GM21619 (cell line): Measurements from ENCODE around the gene VSIG8.
"Not testable (repeated sequence)": the region's sequence is repeated elsewhere in the genome, so short reads cannot be mapped to it uniquely, and the experiment has no call there.

Source experiments
- ATAC-seq: cut with Tn5 transposase; IDR thresholded peaks from one replicate; pipeline ENCODE4 v1.9.1; 2021; ENCODE audit not compliant: unreplicated experiment

Gene VSIG8, protein sequence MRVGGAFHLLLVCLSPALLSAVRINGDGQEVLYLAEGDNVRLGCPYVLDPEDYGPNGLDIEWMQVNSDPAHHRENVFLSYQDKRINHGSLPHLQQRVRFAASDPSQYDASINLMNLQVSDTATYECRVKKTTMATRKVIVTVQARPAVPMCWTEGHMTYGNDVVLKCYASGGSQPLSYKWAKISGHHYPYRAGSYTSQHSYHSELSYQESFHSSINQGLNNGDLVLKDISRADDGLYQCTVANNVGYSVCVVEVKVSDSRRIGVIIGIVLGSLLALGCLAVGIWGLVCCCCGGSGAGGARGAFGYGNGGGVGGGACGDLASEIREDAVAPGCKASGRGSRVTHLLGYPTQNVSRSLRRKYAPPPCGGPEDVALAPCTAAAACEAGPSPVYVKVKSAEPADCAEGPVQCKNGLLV

DNA sequence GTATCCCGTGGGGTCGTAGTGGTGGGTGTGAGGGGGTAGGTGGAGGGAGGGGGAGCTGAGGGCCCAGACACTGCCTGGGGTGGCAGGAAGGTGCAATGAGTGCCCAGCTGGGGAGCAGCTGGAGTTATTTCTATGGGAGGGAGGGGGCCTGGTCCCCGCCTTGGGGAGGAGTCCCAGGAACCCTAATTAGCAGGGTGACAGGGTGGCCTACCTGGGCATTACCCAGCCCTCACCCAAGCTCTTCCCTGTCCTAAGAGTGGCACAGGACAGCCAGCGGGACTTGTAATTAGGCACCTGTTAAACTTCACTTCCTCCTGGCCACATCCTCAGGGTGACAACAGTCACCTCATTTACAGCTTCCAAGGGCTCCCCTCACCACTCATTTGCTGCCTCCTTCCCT lies at the start of gene VSIG8:
Gene VSIG8, minus strand, starts transcription at position 101 of the 400 bp plus-strand sequence. CDS start 136 bp downstream, outside the sequence.
- ATAC-seq, result no peak

DNA sequence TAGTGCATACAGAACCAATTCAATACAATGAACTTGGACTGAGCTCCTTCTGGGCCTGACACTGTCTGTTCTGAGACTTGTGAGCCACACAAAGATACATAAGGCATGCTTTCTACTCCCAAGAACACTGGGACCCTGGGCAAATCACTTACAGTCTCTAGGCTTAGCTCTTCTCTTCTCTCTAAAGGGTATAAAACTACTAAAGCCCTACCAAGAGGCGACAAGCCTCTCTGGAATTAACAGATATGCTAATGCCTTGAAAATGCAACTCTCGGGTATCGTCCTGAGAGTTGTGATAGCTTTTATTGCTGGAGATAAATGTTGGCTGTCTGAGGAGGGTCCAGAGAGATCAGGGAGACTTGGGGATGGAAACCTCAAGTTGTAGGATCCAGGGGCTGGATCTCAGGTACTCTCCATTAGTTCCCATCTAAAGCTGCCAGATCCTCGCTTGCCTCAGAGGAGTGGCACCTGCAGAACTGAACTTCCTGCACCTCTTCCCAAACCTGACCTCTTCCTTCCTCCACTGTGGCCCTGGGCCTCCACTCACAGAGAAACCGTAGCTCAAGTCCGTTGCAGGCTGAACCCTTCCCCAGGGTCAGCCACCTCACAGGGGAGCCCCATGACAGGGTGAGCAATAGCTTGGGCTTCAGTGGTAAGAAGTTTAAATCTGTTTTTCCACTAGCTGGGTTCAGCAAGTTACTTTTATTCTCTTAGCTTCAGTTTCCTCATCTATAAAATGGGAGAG lies 49.0 kb upstream of the VSIG8 start:
- ATAC-seq, result no peak

DNA sequence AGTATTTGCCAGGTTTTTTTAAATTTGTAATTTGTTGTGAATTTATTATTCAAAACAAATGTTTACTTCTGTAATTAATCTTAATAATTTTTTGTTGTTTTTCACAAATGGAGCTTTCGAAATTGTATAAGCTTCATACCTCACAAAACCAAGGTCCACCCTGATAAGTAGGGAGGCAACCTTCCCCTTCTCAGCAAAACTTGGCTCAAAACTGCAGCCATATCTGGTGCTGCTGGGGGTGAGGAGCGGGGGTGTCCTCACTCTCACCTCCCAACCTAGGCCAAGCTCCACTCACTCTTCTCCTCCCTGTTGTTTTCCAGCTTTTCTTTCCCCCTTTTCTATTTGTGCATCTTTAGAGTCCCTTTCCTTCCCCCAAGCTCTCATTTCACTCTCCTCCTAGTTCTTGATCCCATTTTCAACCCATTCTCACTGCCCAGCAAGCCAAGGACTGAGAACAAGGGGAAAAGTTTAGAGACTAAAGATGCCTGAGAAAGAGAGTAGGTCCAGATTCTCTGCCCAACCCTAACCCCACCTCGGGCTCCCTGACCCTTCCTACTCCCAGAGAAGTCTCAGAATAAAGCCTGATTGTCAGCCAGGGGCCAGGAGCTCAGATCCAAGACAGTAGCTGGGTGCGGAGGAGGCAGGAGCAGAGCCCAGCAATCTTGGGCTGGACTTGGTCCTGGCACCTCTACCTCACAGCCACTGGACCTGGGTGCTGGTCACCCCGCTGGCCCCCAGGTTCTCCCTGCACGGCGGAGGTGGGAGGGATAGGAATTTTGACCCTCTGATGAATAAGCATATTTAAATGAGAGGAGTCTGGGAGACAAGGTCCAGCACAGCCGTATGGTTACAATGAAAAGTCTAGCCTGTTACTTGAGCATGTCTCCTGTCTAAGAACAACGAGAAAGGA lies 45.8 kb upstream of the VSIG8 start:
- no peak for ATAC-seq

DNA sequence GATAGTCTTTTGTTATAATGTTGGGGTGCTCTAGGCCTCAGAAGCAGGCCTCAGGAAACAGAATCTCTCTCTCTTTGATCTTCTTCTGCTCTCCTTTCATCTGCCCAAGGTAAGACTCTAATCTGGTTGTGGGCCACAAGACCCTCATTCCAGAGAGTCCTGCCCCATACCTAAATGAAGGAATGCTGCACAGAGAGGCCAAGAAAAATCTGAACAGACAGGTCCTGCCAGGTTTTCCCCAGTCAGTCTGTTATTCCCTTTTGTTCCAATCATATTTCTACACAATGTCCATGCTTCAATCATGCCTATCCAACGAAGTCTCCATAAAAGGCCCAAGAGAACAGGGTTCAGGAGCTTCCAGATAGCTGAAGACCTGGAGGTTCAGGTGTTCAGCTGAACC lies 44.5 kb upstream of the VSIG8 start:
- no peak for ATAC-seq

DNA sequence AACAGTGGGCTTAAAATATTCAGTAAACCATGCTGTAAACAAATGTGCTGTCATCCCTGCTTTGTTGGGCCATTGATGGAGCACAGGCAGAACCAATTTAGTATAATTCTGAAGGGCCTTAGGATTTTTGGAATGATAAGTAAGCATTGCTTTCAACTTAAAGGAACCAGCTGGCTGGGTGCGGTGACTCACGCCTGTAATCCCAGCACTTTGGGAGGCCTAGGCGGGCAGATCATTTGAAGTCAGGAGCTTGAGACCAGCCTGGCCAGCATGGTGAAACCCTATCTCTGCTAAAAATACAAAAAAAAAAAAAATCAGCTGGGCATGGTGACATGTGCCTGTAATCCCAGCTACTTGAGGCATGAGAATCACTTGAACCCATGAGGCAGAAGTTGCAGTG lies 41.6 kb upstream of the VSIG8 start:
- not testable (repeated sequence) for ATAC-seq

DNA sequence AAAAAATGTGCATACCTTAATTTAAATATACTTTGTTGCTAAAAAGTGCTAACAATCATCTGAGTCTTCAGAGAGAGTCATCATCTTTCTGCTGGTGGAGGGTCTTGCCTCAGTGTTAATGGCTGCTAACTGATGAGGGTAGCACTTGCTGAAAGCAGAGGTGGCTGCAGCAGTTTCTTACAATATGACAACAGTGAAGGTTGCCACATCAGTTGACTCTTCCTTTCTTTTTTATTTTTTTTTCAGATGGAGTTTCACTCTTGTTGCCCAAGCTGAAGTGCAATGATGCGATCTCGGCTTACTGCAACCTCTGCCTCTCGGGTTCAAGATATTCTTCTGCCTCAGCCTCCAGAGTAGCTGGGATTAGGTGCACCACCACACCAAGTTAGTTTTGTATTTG lies 40.1 kb upstream of the VSIG8 start:
- ATAC-seq, result no peak

DNA sequence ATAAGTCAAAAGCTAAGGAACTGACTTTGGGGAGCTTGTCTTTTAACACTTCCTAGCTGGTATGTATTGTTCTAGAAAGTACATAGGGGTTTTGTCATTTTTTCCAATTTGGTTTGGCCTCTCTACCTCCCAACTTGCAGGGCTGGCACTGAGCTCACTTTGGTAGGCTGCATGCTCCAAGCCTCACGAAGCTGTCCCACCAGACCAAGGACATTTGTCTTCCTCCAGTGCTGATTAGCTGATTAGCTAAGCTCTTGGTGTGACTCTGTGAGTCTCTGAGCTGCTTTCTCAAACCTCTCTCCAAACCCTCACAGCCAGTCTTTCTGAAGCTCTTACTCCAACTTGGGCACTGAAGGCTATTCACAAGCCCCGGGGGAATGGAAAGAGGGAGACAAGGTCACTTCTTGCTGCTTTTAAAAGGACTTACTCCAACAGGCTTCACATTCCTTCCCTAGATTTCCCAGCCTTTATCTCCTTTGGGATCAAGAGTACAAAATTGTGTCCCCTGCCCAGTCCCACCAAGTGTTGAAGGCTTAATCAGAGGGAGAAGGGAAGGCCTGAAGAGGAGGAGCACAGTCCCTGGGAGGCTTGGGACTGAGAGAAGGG lies 38.4 kb upstream of the VSIG8 start:
- no peak for ATAC-seq

DNA sequence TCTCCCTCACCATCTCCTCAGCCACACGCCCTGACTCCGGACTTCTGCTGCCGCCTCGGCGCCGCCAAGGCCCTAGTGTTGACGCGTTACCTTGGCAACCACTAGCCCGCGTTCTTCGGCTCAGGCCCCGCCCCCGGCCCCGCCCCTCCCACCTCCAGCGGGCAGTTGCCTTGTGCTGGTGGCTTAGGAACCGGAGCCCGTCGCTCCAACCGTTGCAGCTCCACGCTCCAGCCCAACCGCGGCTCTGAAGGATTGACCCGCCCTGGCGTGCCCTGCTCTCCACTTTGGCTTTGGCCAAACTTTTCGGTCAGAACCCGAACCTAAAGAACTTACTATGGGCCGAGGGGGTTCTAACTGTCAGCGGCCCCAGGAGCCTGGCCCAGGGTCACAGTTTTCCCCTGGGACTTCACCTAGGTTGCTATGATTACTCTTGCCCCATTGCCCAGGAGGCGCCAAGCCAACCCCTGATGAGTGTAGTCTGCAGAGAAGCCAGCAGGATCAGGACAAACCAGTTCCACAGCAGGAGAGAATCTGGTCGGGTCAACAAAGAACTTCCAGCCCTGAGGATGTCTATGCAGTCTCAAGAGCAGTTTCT lies 37.7 kb upstream of the VSIG8 start, which contains the start of gene CFAP45:
Gene CFAP45, minus strand, starts transcription at position 80 of the 595 bp plus-strand sequence. Its CDS starts 67 bp downstream, at position 13.
- ATAC-seq, result no peak

DNA sequence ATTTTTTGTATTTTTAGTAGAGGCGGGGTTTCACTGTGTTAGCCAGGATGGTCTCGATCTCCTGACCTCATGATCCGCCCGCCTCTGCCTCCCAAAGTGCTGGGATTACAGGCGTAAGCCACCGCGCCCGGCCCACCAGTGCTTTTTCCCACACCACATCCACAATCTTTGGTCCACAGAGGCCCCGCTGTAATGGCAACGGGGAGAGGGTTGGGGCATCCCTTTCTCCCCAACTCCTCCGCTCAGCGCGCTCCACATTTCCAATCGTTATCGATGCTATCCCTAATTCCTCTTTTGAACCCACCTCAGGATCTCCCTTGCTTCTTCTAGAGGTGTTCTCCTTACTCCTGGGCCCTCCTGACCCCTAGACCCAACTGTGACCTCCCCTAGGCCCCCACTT lies 37.2 kb upstream of the VSIG8 start:
- not testable (repeated sequence) for ATAC-seq

DNA sequence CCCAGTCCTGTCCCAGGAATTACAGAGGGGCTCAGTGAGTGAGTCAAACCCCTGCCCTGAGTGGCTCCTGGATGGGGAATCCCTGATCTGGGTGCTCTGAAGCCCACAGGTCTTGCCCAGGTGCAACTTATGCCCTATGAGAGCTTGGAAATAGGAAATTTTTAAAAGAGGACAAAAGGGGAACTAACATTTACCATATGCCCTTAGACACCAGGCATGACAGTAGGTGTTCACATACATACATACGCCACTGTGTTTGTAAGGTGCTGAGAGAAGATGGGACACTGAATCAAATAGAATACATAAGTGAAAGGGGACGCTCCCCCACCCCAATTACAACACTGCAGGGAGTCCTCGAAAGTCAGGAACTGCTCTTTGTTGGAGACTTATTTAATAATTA lies 36.1 kb upstream of the VSIG8 start:
- no peak for ATAC-seq

DNA sequence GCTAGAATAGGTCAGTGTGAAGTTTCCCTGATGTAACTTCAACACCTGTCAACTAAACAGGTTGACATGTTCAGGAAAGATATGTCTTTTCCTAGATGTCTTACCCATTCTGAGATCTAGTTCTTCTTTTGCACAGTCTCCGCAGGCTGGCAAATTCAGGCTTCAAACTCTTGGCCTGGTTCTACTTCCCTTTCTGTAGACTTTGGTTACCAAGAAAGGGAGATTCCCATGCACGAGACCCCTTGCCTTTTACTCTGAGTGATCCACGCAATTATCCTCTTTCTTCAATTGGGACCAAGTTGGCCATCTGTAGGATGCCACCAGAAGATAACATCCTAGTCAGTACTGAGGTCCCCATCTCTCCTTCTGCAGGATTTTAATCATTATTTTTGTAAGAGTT lies 35.5 kb upstream of the VSIG8 start:
- no peak for ATAC-seq

DNA sequence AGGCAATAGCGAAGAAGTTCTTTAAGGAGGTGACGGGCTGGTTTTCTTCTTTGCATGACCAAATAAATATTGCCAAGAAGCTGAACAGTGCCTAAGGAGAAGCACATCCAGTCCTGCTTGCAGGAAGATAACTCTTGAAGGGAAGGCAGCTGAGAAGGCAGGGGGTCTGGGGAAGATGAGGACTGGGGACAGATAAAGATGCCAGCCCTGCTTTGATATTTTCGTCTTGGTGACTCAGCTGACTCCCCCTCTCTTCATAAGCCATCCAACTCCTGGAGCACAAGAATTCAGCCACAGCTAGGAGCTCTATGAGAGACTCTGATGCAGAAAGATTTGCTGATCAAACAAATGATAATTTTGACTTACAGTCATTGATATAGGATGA lies 34.1 kb upstream of the VSIG8 start:
- no peak for ATAC-seq

DNA sequence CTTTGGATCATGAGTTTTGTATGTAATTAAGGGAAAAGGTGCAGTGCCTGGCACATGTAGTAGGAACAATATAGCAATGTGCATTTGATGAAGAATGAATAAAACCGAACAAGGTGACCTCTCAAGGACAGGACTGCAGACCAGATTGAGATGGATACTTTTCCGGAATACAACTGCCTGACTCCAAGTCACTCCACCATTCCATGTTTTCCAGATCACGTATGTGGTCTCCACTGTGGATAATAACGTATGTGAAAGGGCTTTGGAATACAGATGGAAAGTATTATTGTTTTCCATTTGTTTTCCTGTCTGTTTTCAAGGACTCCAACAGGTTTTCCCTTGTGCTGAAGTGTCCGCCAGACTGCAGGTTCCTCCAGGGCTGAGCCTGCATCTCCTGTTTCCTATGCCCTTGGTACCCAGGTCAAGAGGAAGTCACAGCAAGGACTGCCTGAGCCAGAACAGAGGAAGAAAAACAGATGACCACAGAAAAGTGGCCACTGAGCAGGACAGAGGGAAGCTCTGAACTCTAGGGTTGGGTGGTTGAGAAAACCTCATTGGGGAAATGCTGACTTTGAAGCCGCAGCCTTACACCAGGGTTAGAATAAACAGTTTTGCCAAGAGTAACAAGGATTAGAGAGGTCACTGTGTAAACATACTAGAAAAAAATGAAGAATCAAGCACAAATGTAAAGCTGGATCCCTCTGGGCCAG lies 33.5 kb upstream of the VSIG8 start:
- no peak for ATAC-seq

DNA sequence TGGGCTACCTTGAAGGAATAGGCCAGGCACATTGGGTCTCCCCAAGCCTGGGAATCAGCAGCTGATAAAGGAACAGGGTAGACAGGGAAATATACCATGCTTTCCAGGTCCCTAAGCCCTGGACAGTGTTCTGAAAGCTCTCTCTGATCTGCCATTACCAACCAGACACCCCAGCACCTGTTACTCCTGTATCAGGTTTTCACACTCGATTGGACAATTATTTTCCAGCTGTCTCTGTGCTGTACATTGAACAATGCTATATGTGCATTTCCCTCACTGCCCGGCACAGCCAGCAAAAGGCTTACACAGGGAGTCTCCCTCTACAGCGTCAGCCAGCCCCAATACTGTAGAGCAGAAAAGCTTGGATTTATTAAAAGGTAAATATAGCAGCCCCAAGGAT lies 32.8 kb upstream of the VSIG8 start:
- ATAC-seq, result no peak

DNA sequence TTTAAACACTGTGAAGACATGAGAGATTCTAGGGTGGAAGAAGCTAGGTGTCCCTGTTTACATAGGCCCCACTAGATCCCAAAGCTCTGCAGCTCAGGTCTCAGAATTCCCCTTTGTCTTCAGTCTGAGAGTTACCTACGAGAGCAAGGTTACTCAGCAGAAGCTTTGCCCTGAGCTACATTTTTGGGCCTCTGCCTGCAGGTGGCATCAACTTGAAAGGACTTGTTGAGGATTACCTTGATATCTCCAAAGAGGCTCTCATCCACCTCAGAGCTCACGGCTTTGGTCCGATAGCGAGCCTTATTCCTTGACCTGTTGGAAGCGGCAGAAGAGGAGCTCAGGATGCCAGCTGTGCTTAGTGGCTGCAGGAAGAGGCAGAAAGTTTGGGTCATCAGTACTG lies 30.5 kb upstream of the VSIG8 start:
- ATAC-seq, result no peak

DNA sequence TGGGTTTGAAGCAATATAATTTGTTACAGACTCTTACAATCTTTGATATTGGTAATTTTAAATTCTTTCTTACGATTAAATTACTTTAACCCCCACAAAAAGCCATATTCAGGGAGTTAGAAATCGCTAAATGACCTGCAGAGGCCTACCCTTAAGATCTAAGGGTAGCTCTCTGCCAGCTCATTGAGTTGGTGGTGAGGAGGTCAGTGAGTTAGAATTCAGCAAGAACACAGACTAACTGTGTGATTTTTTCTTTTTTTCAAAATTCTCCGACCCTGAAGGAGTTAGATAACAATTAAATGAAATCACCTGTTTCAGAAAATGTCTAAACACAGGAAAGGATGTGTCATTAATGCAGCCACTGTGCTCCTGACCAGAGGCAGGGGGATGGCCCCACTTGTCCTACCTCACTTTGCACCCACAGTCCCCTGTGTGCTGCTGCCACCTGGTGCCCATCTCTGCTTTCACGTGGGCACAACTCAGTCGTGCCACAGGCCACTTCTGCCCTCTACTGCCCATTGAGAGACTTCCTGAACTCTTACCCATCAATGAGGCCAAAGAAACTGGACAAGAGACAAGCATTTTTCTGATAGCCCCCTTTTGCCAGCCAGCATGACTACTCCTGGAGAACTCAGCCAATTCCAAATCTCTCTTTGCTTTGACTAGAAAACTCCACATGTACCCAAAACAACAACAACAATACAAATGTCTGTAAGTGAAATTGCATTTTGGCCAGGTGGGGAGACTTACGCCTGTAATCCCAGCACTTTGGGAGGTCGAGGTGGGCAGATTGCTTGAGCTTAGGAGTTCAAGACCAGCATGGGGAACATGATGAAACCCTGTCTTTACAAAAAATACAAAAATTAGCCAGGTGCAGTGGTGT lies 29.1 kb upstream of the VSIG8 start:
- peak; percentile 47 for ATAC-seq

DNA sequence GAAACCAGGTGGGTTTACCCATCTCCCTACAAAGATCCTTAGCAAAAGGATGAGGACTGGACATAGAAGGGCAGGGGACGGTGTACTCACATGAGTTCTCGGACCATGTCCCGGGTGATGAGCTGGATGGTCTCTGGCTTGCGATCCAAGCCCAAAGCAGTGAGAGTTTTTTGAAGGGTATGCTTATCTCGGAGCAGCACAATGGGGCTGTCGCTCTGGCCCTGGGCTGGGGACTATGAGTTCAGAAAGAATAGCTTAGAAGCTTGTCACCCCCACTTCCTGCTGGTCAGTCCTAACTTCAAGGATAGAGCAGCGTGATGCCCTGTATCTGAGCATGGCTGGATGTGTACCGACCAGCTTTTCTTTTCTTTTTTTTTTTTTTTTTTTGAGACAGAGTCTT lies 27.9 kb upstream of the VSIG8 start:
- no peak for ATAC-seq

DNA sequence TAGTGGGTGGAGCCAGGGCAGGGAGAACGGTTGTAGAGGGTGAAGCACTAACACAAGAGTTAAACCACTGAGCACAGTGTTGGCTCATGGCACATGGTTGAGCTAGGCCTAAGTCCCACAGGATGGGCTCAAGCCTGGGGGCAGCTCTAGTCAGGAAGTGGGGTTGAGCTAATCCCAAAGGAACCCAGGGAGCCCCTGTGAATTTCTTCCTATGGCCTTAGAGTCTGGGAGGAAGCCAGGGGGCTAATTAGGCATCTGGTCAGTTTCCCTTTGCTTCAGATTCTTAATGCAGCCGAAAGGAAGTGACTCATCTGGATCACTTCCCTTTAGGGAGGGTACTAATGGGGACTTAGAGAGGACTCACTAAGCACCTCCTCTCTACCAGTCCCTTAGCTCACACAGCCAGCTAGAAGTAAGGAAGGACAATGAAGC lies 27.4 kb upstream of the VSIG8 start:
- ATAC-seq, result peak; percentile 90

DNA sequence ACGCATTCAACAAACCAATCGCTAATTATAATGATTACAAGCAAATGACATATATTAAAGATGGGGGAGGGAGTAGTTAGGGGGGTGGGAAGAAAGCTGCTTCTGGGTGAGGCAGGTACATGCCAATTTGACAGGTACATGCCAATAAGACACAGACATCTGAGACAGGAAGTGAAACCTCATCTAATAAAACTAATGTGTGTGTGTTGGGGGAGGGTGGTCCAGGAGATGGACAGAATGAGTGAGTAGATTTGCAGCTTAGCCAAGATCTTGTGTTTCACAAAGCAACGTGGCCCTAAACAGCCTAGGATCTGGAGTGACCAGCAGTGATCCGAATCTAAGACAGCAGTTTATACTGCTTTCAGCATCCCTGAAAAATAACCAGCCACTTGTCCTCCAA lies 26.7 kb upstream of the VSIG8 start:
- ATAC-seq, result no peak
